H9 (cell line): ENCODE data around the gene RPS21. TPM values are rescaled to one million over a fixed set of nuclear protein-coding genes. Genes with fewer than 3 reads are reported as not detected.

Source experiments
- DNase-seq: peaks from one replicate; pipeline ENCODE4 v3.0.0-alpha.2; 2017
- H2AFZ ChIP-seq: one replicate; pipeline ENCODE4 v1.6.1; 2013; ENCODE audit warnings: mild to moderate bottlenecking, low read length, control low read depth, moderate library complexity
- H2AK5ac ChIP-seq: 2 replicates; pipeline ENCODE4 v1.6.1; 2013; ENCODE audit warnings: low read length, control low read depth, mixed read lengths; ENCODE audit not compliant: insufficient read length
- H2BK120ac ChIP-seq: one replicate; pipeline ENCODE4 v1.6.1; 2013; ENCODE audit warnings: low read depth, mild to moderate bottlenecking, low read length, control low read depth, inconsistent platforms; ENCODE audit not compliant: poor library complexity, severe bottlenecking
- H2BK12ac ChIP-seq: 2 replicates; pipeline ENCODE4 v1.6.1; 2013; ENCODE audit warnings: low read length, control low read depth, mixed read lengths, low read depth; ENCODE audit not compliant: insufficient read length
- H2BK15ac ChIP-seq: 2 replicates; pipeline ENCODE4 v1.6.1; 2013; ENCODE audit warnings: low read depth, low read length, control low read depth
- H2BK20ac ChIP-seq: one replicate; pipeline ENCODE4 v1.6.1; 2013; ENCODE audit warnings: low read depth, mild to moderate bottlenecking, low read length, control low read depth, inconsistent platforms; ENCODE audit not compliant: poor library complexity, severe bottlenecking
- H2BK5ac ChIP-seq: 2 replicates; pipeline ENCODE4 v1.6.1; 2013; ENCODE audit warnings: low read length, control low read depth, mixed read lengths; ENCODE audit not compliant: insufficient read length
- H3K14ac ChIP-seq: 2 replicates; pipeline ENCODE4 v1.6.1; 2013; ENCODE audit warnings: low read length, control low read depth; ENCODE audit not compliant: insufficient read depth
- H3K18ac ChIP-seq: 2 replicates; pipeline ENCODE4 v1.6.1; 2013; ENCODE audit warnings: low read depth, mild to moderate bottlenecking, mixed read lengths, low read length, control low read depth; ENCODE audit not compliant: insufficient read length
- H3K23ac ChIP-seq: 2 replicates; pipeline ENCODE4 v1.6.1; 2013; ENCODE audit warnings: low read length, control low read depth, mixed read lengths, low read depth; ENCODE audit not compliant: insufficient read length
- H3K23me2 ChIP-seq: 2 replicates; pipeline ENCODE4 v1.6.1; 2013; ENCODE audit warnings: low read depth, mild to moderate bottlenecking, mixed read lengths, low read length, control low read depth; ENCODE audit not compliant: insufficient read length, poor library complexity, severe bottlenecking
- H3K27ac ChIP-seq: 2 replicates; pipeline ENCODE4 v1.5.1; 2013; ENCODE audit warnings: low read length, control low read depth, mixed read lengths, low read depth; ENCODE audit not compliant: insufficient read length
- H3K27me3 ChIP-seq: 2 replicates; pipeline ENCODE4 v1.6.1; 2013; ENCODE audit warnings: low read length, control low read depth, inconsistent platforms; ENCODE audit not compliant: insufficient read depth
- H3K4ac ChIP-seq: 2 replicates; pipeline ENCODE4 v1.6.1; 2013; ENCODE audit warnings: low read depth, mild to moderate bottlenecking, control low read depth, inconsistent platforms, low read length, moderate library complexity
- H3K4me1 ChIP-seq: 2 replicates; pipeline ENCODE4 v1.6.1; 2013; ENCODE audit warnings: low read length, control low read depth, inconsistent platforms; ENCODE audit not compliant: insufficient read depth
- H3K4me2 ChIP-seq: 2 replicates; pipeline ENCODE4 v1.6.1; 2013; ENCODE audit warnings: low read length, control low read depth, mixed read lengths; ENCODE audit not compliant: insufficient read length, insufficient read depth
- H3K56ac ChIP-seq: 2 replicates; pipeline ENCODE4 v1.6.1; 2013; ENCODE audit warnings: low read depth, mild to moderate bottlenecking, mixed read lengths, low read length, control low read depth; ENCODE audit not compliant: insufficient read length
- H3K79me1 ChIP-seq: 2 replicates; pipeline ENCODE4 v1.6.1; 2013; ENCODE audit warnings: low read depth, mild to moderate bottlenecking, moderate library complexity, low read length, control low read depth, inconsistent platforms; ENCODE audit not compliant: insufficient read depth, poor library complexity, severe bottlenecking
- H3K79me2 ChIP-seq: 2 replicates; pipeline ENCODE4 v1.6.1; 2013; ENCODE audit warnings: low read length, control low read depth, inconsistent platforms; ENCODE audit not compliant: insufficient read depth
- H3K9ac ChIP-seq: 2 replicates; pipeline ENCODE4 v1.6.1; 2013; ENCODE audit warnings: low read length, control low read depth, mixed read lengths; ENCODE audit not compliant: insufficient read length; ENCODE audit errors: extremely low read depth
- H3K9me3 ChIP-seq: one replicate; pipeline ENCODE4 v1.6.1; 2013; ENCODE audit warnings: low read depth, low read length, inconsistent platforms; ENCODE audit not compliant: control insufficient read depth
- H3T11ph ChIP-seq: one replicate; pipeline ENCODE4 v1.6.1; 2013; ENCODE audit warnings: mild to moderate bottlenecking, low read length, control low read depth, inconsistent platforms
- H4K20me1 ChIP-seq: one replicate; pipeline ENCODE4 v1.6.1; 2013; ENCODE audit not compliant: control insufficient read depth, insufficient read length, insufficient read depth
- H4K5ac ChIP-seq: 2 replicates; pipeline ENCODE4 v1.6.1; 2013; ENCODE audit warnings: low read depth, mild to moderate bottlenecking, mixed read lengths, low read length, control low read depth; ENCODE audit not compliant: insufficient read length
- H4K8ac ChIP-seq: replicated peaks from 2 replicates; pipeline ENCODE4 v1.6.1; 2013; ENCODE audit warnings: low read length, control low read depth, mixed read lengths, low read depth; ENCODE audit not compliant: insufficient read length
- H4K91ac ChIP-seq: 2 replicates; pipeline ENCODE4 v1.6.1; 2013; ENCODE audit warnings: low read depth, mild to moderate bottlenecking, moderate library complexity, mixed read lengths, low read length, control low read depth; ENCODE audit not compliant: insufficient read length
- H3K27ac Mint-ChIP-seq, 3 experiments: 2 replicates in 2 of 3; 3 replicates in 1 of 3; pipeline ENCODE4 v1.8.0; 2020 to 2021; ENCODE audit warnings: mixed read lengths in 3 of 3, mild to moderate bottlenecking in 1 of 3, moderate library complexity in 1 of 3
- H3K27me3 Mint-ChIP-seq: 2 replicates; pipeline ENCODE4 v1.8.0; 2021; ENCODE audit warnings: low read depth, mild to moderate bottlenecking, moderate library complexity, mixed read lengths
- H3K36me3 Mint-ChIP-seq, 3 experiments: 2 replicates in 2 of 3; 3 replicates in 1 of 3; pipeline ENCODE4 v1.8.0; 2020 to 2021; ENCODE audit warnings: low read depth in 3 of 3, mixed read lengths in 3 of 3; ENCODE audit not compliant: insufficient read depth in 1 of 3
- H3K4me1 Mint-ChIP-seq, 2 experiments: 2 replicates each; pipeline ENCODE4 v1.8.0; 2020; ENCODE audit warnings: mixed read lengths in 2 of 2
- H3K4me3 Mint-ChIP-seq, 2 experiments: 2 replicates in 1 of 2; 3 replicates in 1 of 2; pipeline ENCODE4 v1.8.0; 2020 to 2021; ENCODE audit warnings: mild to moderate bottlenecking in 2 of 2, mixed read lengths in 2 of 2, moderate library complexity in 1 of 2
- H3K9me3 Mint-ChIP-seq, 2 experiments: 2 replicates in 1 of 2; 3 replicates in 1 of 2; pipeline ENCODE4 v1.8.0; 2020; ENCODE audit warnings: mild to moderate bottlenecking in 2 of 2, mixed read lengths in 2 of 2, moderate library complexity in 1 of 2
- CTCF ChIP-seq: fragments of 200-600 bp; sonication (generic); conservative IDR thresholded peaks from 3 replicates; pipeline ENCODE4 v1.8.0; 2021; ENCODE audit warnings: antibody characterized with exemption, mild to moderate bottlenecking
- WGBS: extraction: QIAGEN DNeasy Blood & Tissue Kit; methylation state at CpG from one replicate; pipeline ENCODE4 v1.1.7; 2013; ENCODE audit warnings: missing lambda C conversion rate, low lambda C conversion rate, mixed read lengths; ENCODE audit not compliant: insufficient read length; ENCODE audit errors: extremely low coverage; 5-methylcytosine and 5-hydroxymethylcytosine counted together
- total RNA-seq: library from RNA; stranded (reverse); gene quantifications from 2 replicates; pipeline ENCODE4 v1.2.1, GENCODE V29; 2021

RPS21 gene
- total RNA-seq, 1 experiment from 2014 or later: 1,715 TPM

- H2BK120ac ChIP-seq: no peak overlapping the region
- Mint-ChIP-seq H3K27me3 (no peaks in the 10 kb centered on the region; the same call in 1 of the 2 replicates), H3K36me3 (peaks cover 13 to 49% (median 42%) of the 10 kb centered on the region in 3 experiments), H3K4me3 (no peak overlapping the region), H3K27ac (no peak overlapping the region; a peak in 2 of 7 replicates), H3K9me3 (peaks cover 9 to 18% of the 10 kb centered on the region in 2 experiments), H3K4me1 (peaks cover 9 to 19% of the 10 kb centered on the region in 2 experiments)
- H3K27ac ChIP-seq: no peak overlapping the region
- no peaks in the 10 kb centered on the region for H3K23me2 ChIP-seq
- no peaks in the 10 kb centered on the region; the same call in 1 of the 2 replicates for H3K79me2 ChIP-seq
- no peak overlapping the region for H4K5ac ChIP-seq
- H2BK15ac ChIP-seq: no peak overlapping the region
- no peak overlapping the region; the same call in 1 of the 2 replicates for H3K14ac ChIP-seq
- no peak overlapping the region for H4K91ac ChIP-seq
- H2BK5ac ChIP-seq: no peak overlapping the region
- no peak overlapping the region for H2AFZ ChIP-seq
- H3K27me3 ChIP-seq: no peaks in the 10 kb centered on the region
- no peak overlapping the region for H2BK20ac ChIP-seq
- H3K4ac ChIP-seq: no peak overlapping the region; the same call in 1 of the 2 replicates
- no peak overlapping the region for H3K4me2 ChIP-seq
- WGBS: no CpG with 5 or more reads among the region's 43 CpGs
- no peaks in the 10 kb centered on the region for H4K20me1 ChIP-seq
- no peak overlapping the region for H3K18ac ChIP-seq
- H4K8ac ChIP-seq: no peak overlapping the region
- no peak for TF ChIP-seq CTCF
- H2BK12ac ChIP-seq: no peak overlapping the region
- no peak overlapping the region for H3K23ac ChIP-seq
- H3K79me1 ChIP-seq: peaks cover 2% of the 10 kb centered on the region
- H2AK5ac ChIP-seq: no peak overlapping the region
- H3K56ac ChIP-seq: no peak overlapping the region
- H3K9me3 ChIP-seq: no peaks in the 10 kb centered on the region
- no peak overlapping the region for H3K9ac ChIP-seq
- DNase-seq: no peak
- H3K4me1 ChIP-seq: no peaks in the 10 kb centered on the region; the same call in 1 of the 2 replicates
- H3T11ph ChIP-seq: no peak overlapping the region
These were observed 34.3 kb upstream of the RPS21 start for GRCh38 chr20:62352402-62353288.
